IMR-90 (cell line): ENCODE measurements around the gene CYTH1. TPM values are rescaled to one million over a fixed set of nuclear protein-coding genes. Genes with fewer than 3 reads are reported as not detected.

ENCODE experiments used
- ATAC-seq: fragments of 200-7000 bp; cut with Tn5 transposase; 2 replicates; pipeline ENCODE4 v1.9.1; 2020; ENCODE audit warnings: low read depth, mild to moderate bottlenecking, moderate library complexity
- BruUV-seq: library from RNA; stranded (reverse); fragments of 400-500 nt; replicated peaks from 2 replicates; lab custom pipeline; 2021; lab: Mats Ljungman, UMichigan
- CTCF ChIA-PET: fragments of 300-600 bp; formaldehyde crosslinking; extraction: SDS; loops from one replicate; lab custom pipeline; 2021; ENCODE audit warnings: antibody characterized with exemption; lab: Yijun Ruan, JAX
- POLR2A ChIA-PET: fragments of 300-600 bp; sonication (Branson Sonifier 250); formaldehyde crosslinking; loops from one replicate; lab custom pipeline; 2022; ENCODE audit warnings: antibody characterized with exemption; ENCODE audit not compliant: unreplicated experiment; lab: Charles Lee
- DNase-seq: peaks from one replicate; pipeline ENCODE4 v3.0.0; 2013
- H2AFZ ChIP-seq: replicated peaks from 2 replicates; pipeline ENCODE3; 2013; ENCODE audit warnings: low read length, mild to moderate bottlenecking; ENCODE audit not compliant: poor library complexity
- H2AK5ac ChIP-seq: 2 replicates; pipeline ENCODE4 v1.6.1; 2013; ENCODE audit warnings: low read depth, low read length, inconsistent platforms
- H2AK9ac ChIP-seq: replicated peaks from 2 replicates; pipeline ENCODE3; 2013; ENCODE audit warnings: mild to moderate bottlenecking, low read depth, low read length, moderate library complexity; ENCODE audit not compliant: poor library complexity
- H2BK120ac ChIP-seq: 2 replicates; pipeline ENCODE4 v1.6.1; 2013; ENCODE audit warnings: low read depth, low read length, inconsistent platforms
- H2BK15ac ChIP-seq: 3 replicates; pipeline ENCODE4 v1.6.1; 2013; ENCODE audit warnings: low read depth, low read length, inconsistent platforms
- H2BK20ac ChIP-seq: 2 replicates; pipeline ENCODE4 v1.6.1; 2013; ENCODE audit warnings: low read depth, mild to moderate bottlenecking, inconsistent platforms, low read length, moderate library complexity
- H2BK5ac ChIP-seq: 2 replicates; pipeline ENCODE4 v1.6.1; 2013; ENCODE audit warnings: mild to moderate bottlenecking, low read depth, low read length, inconsistent platforms; ENCODE audit not compliant: poor library complexity, severe bottlenecking
- H3K14ac ChIP-seq: replicated peaks from 2 replicates; pipeline ENCODE4 v1.6.1; 2013; ENCODE audit warnings: low read depth, low read length, inconsistent platforms
- H3K18ac ChIP-seq: 2 replicates; pipeline ENCODE4 v1.6.1; 2013; ENCODE audit warnings: low read depth, low read length, control low read depth
- H3K23ac ChIP-seq: 2 replicates; pipeline ENCODE4 v1.6.1; 2013; ENCODE audit warnings: low read depth, low read length, inconsistent platforms
- H3K27ac ChIP-seq: 2 replicates; pipeline ENCODE4 v1.5.1; 2013; ENCODE audit warnings: mild to moderate bottlenecking, control low read depth, low read length; ENCODE audit not compliant: insufficient read depth
- H3K27me3 ChIP-seq: 2 replicates; pipeline ENCODE4 v1.6.1; 2013; ENCODE audit warnings: low read length; ENCODE audit not compliant: control insufficient read depth, insufficient read depth
- H3K36me3 ChIP-seq: 2 replicates; pipeline ENCODE4 v1.6.1; 2013; ENCODE audit warnings: low read length, mixed read lengths; ENCODE audit not compliant: control insufficient read depth, insufficient read depth
- H3K4ac ChIP-seq: 2 replicates; pipeline ENCODE4 v1.6.1; 2013; ENCODE audit warnings: low read depth, low read length, inconsistent platforms
- H3K4me1 ChIP-seq: 2 replicates; pipeline ENCODE4 v1.6.1; 2013; ENCODE audit warnings: low read length, mixed read lengths; ENCODE audit not compliant: control insufficient read depth, insufficient read depth
- H3K4me2 ChIP-seq: 2 replicates; pipeline ENCODE4 v1.6.1; 2013; ENCODE audit warnings: low read depth, mild to moderate bottlenecking, control low read depth, low read length, moderate library complexity
- H3K4me3 ChIP-seq: 2 replicates; pipeline ENCODE4 v1.5.1; 2013; ENCODE audit warnings: low read depth, mild to moderate bottlenecking, control low read depth, low read length, moderate library complexity; ENCODE audit not compliant: insufficient read depth
- H3K56ac ChIP-seq: 2 replicates; pipeline ENCODE4 v1.6.1; 2013; ENCODE audit warnings: low read length, inconsistent platforms; ENCODE audit not compliant: insufficient read depth; ENCODE audit errors: extremely low read depth
- H3K79me1 ChIP-seq, 2 experiments: 2 replicates each; pipeline ENCODE4 v1.6.1; 2013; ENCODE audit warnings: low read length in 2 of 2, inconsistent platforms in 1 of 2, low read depth in 1 of 2
- H3K9ac ChIP-seq: 2 replicates; pipeline ENCODE4 v1.6.1; 2013; ENCODE audit warnings: low read depth, low read length, control low read depth
- H3K9me1 ChIP-seq: 2 replicates; pipeline ENCODE4 v1.6.1; 2013; ENCODE audit warnings: low read length, inconsistent platforms; ENCODE audit not compliant: insufficient read depth
- H3K9me3 ChIP-seq: 2 replicates; pipeline ENCODE4 v1.6.1; 2013; ENCODE audit warnings: low read length; ENCODE audit not compliant: control insufficient read depth, insufficient read depth
- H4K20me1 ChIP-seq: 2 replicates; pipeline ENCODE4 v1.6.1; 2013; ENCODE audit warnings: low read length, inconsistent platforms; ENCODE audit not compliant: insufficient read depth
- H4K5ac ChIP-seq: 2 replicates; pipeline ENCODE4 v1.6.1; 2013; ENCODE audit warnings: mild to moderate bottlenecking, low read depth, low read length, control low read depth
- H4K8ac ChIP-seq, 2 experiments: 2 replicates each; pipeline ENCODE4 v1.6.1; 2013; ENCODE audit warnings: low read depth in 2 of 2, low read length in 2 of 2, control low read depth in 1 of 2, inconsistent platforms in 1 of 2
- H4K91ac ChIP-seq: 2 replicates; pipeline ENCODE4 v1.6.1; 2013; ENCODE audit warnings: low read depth, low read length, inconsistent platforms; ENCODE audit not compliant: insufficient read depth
- BHLHE40 ChIP-seq: fragments of 150-350 bp; IDR thresholded peaks from 2 replicates; pipeline ENCODE4 v1.6.1; 2016; ENCODE audit warnings: mild to moderate bottlenecking, low read depth, low read length
- CHD1 ChIP-seq: IDR thresholded peaks from 2 replicates; pipeline ENCODE4 v1.6.1; 2012; ENCODE audit warnings: low read depth, low read length, improper control_type of control experiment
- FOS ChIP-seq: fragments of 150-350 bp; IDR thresholded peaks from 2 replicates; pipeline ENCODE4 v1.6.1; 2016; ENCODE audit warnings: low read depth, low read length
- MAFK ChIP-seq: IDR thresholded peaks from 2 replicates; pipeline ENCODE4 v1.6.1; 2012; ENCODE audit warnings: low read depth, low read length, improper control_type of control experiment
- MXI1 ChIP-seq: IDR thresholded peaks from 2 replicates; pipeline ENCODE4 v1.6.1; 2012; ENCODE audit warnings: low read depth, mild to moderate bottlenecking, low read length, moderate library complexity, borderline replicate concordance
- NFE2L2 ChIP-seq: fragments of 150-350 bp; IDR thresholded peaks from 2 replicates; pipeline ENCODE4 v1.6.1; 2016; ENCODE audit warnings: low read depth, mild to moderate bottlenecking, low read length
- POLR2A ChIP-seq: IDR thresholded peaks from 2 replicates; pipeline ENCODE4 v1.6.1; 2012; ENCODE audit warnings: mild to moderate bottlenecking, low read depth, low read length
- RAD21 ChIP-seq: IDR thresholded peaks from 2 replicates; pipeline ENCODE4 v1.6.1; 2012; ENCODE audit warnings: low read length, improper control_type of control experiment
- RCOR1 ChIP-seq: IDR thresholded peaks from 2 replicates; pipeline ENCODE4 v1.6.1; 2012; ENCODE audit warnings: mild to moderate bottlenecking, low read length, improper control_type of control experiment; ENCODE audit not compliant: insufficient replicate concordance
- WGBS, 2 experiments: methylation state at CpG; one replicate each; pipeline versions ENCODE4 v1.1.5 to v1.1.7; 2013; ENCODE audit warnings: missing lambda C conversion rate in 2 of 2; ENCODE audit not compliant: insufficient read length in 1 of 2; ENCODE audit errors: extremely low coverage in 2 of 2; 5-methylcytosine and 5-hydroxymethylcytosine counted together
- dilution Hi-C: fragments of 300-500 bp; cut with HindIII; formaldehyde crosslinking; loops from one replicate; pipeline ENCODE4 v1.14.3; 2018; ENCODE audit warnings: low sequenced_read_pairs; ENCODE audit not compliant: unreplicated experiment
- in situ Hi-C: fragments of 300-500 bp; cut with MboI; formaldehyde crosslinking; loops from 3 replicates; pipeline ENCODE4 v1.14.3; 2019; ENCODE audit warnings: low sequenced_read_pairs, inconsistent platforms, mixed read lengths
- intact Hi-C: fragments of 100-400 bp; cut with micrococcal nuclease; formaldehyde crosslinking; loops from 2 replicates; pipeline ENCODE4 v1.10.0; 2022
- polyA plus RNA-seq, 3 experiments: library from polyadenylated mRNA; depleted of rRNA; stranded (reverse); fragments of >200 nt; gene quantifications; 2 replicates each; pipeline ENCODE4 v1.2.3, GENCODE V29; 2012; ENCODE audit warnings: low replicate concordance in 1 of 3
- total RNA-seq: library from RNA; depleted of rRNA; stranded (reverse); fragments of >200 nt; gene quantifications from 2 replicates; pipeline ENCODE4 v1.2.3, GENCODE V29; 2012
- TF ChIP-seq, protein P1 (sequence below): fragments of 150-350 bp; IDR thresholded peaks from 2 replicates; pipeline ENCODE4 v1.6.1; 2016; ENCODE audit warnings: low read depth, mild to moderate bottlenecking, low read length, moderate library complexity, borderline replicate concordance
- TF ChIP-seq, protein P2 (sequence below): fragments of 150-350 bp; IDR thresholded peaks from 2 replicates; pipeline ENCODE4 v1.6.1; 2017; ENCODE audit warnings: mild to moderate bottlenecking, antibody characterized with exemption, low read length, low read depth
- TF ChIP-seq, protein P3 (sequence below): conservative IDR thresholded peaks from 2 replicates; pipeline ENCODE4 v1.5.1; 2012; ENCODE audit warnings: mild to moderate bottlenecking, low read depth, low read length, improper control_type of control experiment

Gene CYTH1
- total and polyA plus RNA-seq, 2 of the 4 experiments (the other 2 are of a cell fraction): 7.9 to 12.4 TPM

DNA sequence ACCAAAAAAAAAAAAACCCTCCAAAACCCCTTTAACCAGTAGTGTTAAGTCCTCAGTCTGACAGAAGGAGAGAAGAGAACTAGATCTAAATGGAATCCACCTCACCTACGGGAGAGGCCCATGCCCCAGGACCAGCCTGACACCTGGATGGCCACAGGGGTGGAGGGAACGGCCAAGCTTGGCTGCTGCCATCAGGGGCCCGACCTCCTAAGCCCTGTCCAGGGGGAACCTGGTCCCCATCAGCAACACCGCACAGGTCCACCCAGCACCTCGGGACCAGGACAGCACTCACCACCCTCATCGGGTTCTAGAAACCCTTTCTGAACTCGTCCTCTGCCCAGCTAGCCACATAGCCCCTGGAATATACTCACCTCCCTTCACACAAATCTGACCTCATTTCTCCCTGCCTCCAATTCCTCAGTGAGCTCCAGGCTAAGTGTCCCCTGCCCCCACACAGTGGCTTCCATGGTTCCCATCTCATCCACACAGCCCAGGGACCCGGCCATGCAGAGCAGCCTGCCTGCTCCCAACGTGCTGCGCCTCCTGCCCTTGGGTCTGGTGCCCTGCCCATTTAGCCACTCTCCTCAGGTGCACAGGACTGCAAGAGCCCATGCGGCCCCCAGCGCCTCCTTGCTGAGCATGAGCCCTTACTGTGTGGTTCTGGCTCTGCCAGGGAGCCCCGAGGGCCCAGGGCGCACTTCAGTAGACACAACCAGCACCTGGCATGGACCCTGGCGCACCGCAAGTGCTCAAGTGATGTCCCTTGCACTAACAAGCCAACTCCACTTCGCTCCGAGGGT lies 18.3 kb upstream of the CYTH1 start:
- peaks cover 68% of the 10 kb centered on the region for H3K36me3 ChIP-seq
- peaks cover 18 to 58% of the 10 kb centered on the region in 2 experiments for H3K79me1 ChIP-seq
- H2AFZ ChIP-seq: peak overlapping the region; percentile 15
- H3K9ac ChIP-seq: no peak overlapping the region
- no peak overlapping the region for H3K4ac ChIP-seq
- dilution Hi-C loops: no loop called here
- no peak overlapping the region for H4K8ac ChIP-seq
- WGBS, 2 experiments: 92% methylated on average over 4 of the region's 18 CpGs; no CpG with 5 or more reads in 1 of the 2 experiments
- H3K4me3 ChIP-seq: no peak overlapping the region
- intact Hi-C loops: no loop called here
- H2BK15ac ChIP-seq: no peak overlapping the region
- no peak overlapping the region for H2AK5ac ChIP-seq
- no peak overlapping the region for H3K23ac ChIP-seq
- H3K18ac ChIP-seq: no peak overlapping the region
- in situ Hi-C loops: no loop called here
- ATAC-seq (no peak), DNase-seq (no peak)
- H4K20me1 ChIP-seq: peaks cover 29% of the 10 kb centered on the region
- H3K4me1 ChIP-seq: peaks cover 2% of the 10 kb centered on the region; the same call in 1 of the 2 replicates
- no peak overlapping the region for H3K14ac ChIP-seq
- no peak overlapping the region for H3K27ac ChIP-seq
- no peak overlapping the region for H2BK5ac ChIP-seq
- H2AK9ac ChIP-seq: peak overlapping the region; percentile 42
- TF ChIP-seq CHD1 (no peak), FOS (no peak), POLR2A (no peak), BHLHE40 (no peak), NFE2L2 (no peak), MXI1 (no peak), RCOR1 (no peak), MAFK (no peak), RAD21 (no peak)
- TF ChIP-seq, protein P1, sequence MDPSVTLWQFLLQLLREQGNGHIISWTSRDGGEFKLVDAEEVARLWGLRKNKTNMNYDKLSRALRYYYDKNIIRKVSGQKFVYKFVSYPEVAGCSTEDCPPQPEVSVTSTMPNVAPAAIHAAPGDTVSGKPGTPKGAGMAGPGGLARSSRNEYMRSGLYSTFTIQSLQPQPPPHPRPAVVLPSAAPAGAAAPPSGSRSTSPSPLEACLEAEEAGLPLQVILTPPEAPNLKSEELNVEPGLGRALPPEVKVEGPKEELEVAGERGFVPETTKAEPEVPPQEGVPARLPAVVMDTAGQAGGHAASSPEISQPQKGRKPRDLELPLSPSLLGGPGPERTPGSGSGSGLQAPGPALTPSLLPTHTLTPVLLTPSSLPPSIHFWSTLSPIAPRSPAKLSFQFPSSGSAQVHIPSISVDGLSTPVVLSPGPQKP: no peak
- TF ChIP-seq, protein P2, sequence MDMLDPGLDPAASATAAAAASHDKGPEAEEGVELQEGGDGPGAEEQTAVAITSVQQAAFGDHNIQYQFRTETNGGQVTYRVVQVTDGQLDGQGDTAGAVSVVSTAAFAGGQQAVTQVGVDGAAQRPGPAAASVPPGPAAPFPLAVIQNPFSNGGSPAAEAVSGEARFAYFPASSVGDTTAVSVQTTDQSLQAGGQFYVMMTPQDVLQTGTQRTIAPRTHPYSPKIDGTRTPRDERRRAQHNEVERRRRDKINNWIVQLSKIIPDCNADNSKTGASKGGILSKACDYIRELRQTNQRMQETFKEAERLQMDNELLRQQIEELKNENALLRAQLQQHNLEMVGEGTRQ: no peak
- TF ChIP-seq, protein P3, sequence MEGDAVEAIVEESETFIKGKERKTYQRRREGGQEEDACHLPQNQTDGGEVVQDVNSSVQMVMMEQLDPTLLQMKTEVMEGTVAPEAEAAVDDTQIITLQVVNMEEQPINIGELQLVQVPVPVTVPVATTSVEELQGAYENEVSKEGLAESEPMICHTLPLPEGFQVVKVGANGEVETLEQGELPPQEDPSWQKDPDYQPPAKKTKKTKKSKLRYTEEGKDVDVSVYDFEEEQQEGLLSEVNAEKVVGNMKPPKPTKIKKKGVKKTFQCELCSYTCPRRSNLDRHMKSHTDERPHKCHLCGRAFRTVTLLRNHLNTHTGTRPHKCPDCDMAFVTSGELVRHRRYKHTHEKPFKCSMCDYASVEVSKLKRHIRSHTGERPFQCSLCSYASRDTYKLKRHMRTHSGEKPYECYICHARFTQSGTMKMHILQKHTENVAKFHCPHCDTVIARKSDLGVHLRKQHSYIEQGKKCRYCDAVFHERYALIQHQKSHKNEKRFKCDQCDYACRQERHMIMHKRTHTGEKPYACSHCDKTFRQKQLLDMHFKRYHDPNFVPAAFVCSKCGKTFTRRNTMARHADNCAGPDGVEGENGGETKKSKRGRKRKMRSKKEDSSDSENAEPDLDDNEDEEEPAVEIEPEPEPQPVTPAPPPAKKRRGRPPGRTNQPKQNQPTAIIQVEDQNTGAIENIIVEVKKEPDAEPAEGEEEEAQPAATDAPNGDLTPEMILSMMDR: no peak
- no peak overlapping the region for H3K56ac ChIP-seq
- no TSS peak for BruUV-seq
- no peaks in the 10 kb centered on the region for H3K27me3 ChIP-seq
- no peak overlapping the region for H2BK20ac ChIP-seq
- ChIA-PET CTCF (no interaction called here), POLR2A (no interaction called here)
- H2BK120ac ChIP-seq: no peak overlapping the region
- H3K9me1 ChIP-seq: peaks cover 11% of the 10 kb centered on the region; the same call in 1 of the 2 replicates
- H3K4me2 ChIP-seq: no peak overlapping the region
- no peaks in the 10 kb centered on the region for H3K9me3 ChIP-seq
- no peak overlapping the region for H4K91ac ChIP-seq
- H4K5ac ChIP-seq: no peak overlapping the region
